HG03135 (cell line): ENCODE results near the gene KRT32.

ENCODE experiments used
- ATAC-seq: cut with Tn5 transposase; IDR thresholded peaks from one replicate; pipeline ENCODE4 v1.9.1; 2021; ENCODE audit warnings: mild to moderate bottlenecking, moderate library complexity; ENCODE audit not compliant: unreplicated experiment

The KRT32 gene

GRCh38 chr17:41466988-41467387 is at the start of gene KRT32:
Gene KRT32 (minus strand): TSS chr17:41467386. CDS start chr17:41467325, 61 bp downstream.
- ATAC-seq = no peak

DNA sequence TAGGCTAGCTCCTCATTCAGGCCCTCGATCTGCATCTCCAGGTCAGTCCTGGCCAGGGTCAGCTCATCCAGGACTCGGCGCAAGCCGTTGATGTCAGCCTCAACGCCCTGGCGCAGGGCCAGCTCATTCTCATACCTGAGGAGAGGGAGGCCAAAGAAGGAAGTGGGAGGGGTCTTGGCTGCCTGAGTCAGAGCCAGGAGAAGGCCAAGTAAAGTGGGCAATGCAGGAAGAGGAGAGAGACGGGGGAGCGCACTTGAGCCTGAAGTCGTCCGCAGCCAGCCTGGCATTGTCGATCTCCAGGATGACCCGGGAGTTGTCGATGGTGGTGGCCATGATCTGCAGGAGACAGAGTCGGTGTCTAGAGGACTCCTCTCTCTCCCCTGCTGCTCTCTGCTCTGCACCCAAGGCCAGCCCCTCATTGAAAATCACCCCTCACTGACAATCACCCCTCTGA is 49.7 kb upstream of the KRT32 start:
- ATAC-seq = no peak

- ATAC-seq = no peak
These were observed 49.1 kb upstream of the KRT32 start for GRCh38 chr17:41516147-41516829.

DNA sequence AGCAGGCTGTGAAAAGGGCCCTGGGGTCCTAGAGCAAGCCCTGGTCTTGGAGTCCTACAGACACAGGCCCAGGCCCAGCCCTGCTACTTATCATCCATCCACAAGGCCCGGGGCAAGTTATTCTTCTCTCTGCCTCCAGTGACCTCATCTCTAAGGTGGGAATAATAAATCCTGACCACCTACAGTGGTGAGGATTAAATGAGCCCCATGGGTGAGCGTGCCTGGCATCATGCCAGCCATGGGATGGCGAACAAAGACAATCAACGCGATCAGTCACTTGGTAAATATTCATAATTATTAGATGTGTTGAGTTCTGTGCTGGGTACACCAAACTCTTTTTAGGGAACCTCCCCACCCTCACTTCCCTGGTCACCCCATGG is 46.0 kb upstream of the KRT32 start:
- no peak for ATAC-seq

- no peak for ATAC-seq
These were observed 45.5 kb upstream of the KRT32 start for GRCh38 chr17:41512546-41513167.

DNA sequence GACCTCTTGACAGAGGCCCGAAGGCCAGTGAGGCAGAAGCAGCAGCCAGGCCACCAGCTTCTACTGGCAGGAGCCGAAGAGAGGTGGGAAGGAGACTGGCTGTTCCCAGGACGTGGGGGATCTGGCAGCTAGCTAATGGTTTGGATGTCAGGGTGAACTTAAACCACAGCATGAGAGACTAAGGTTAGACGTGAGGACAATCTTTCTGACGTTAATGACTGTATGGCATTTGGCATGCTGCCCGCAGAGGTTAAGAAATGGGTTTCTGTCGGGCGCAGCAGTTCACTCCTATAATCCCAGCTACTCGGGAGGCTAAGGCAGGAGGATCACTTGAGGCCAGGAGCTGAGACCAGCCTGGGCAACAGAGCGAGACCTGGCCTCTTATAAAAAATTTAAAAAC is 44.5 kb upstream of the KRT32 start:
- ATAC-seq = no peak

- ATAC-seq = no peak
These were observed 43.9 kb upstream of the KRT32 start for GRCh38 chr17:41511116-41511515.

- no peak for ATAC-seq
These were observed 43.3 kb upstream of the KRT32 start for GRCh38 chr17:41510251-41511065.

GRCh38 chr17:41507315-41507880 is 40.2 kb upstream of the KRT32 start:
- no peak for ATAC-seq

DNA sequence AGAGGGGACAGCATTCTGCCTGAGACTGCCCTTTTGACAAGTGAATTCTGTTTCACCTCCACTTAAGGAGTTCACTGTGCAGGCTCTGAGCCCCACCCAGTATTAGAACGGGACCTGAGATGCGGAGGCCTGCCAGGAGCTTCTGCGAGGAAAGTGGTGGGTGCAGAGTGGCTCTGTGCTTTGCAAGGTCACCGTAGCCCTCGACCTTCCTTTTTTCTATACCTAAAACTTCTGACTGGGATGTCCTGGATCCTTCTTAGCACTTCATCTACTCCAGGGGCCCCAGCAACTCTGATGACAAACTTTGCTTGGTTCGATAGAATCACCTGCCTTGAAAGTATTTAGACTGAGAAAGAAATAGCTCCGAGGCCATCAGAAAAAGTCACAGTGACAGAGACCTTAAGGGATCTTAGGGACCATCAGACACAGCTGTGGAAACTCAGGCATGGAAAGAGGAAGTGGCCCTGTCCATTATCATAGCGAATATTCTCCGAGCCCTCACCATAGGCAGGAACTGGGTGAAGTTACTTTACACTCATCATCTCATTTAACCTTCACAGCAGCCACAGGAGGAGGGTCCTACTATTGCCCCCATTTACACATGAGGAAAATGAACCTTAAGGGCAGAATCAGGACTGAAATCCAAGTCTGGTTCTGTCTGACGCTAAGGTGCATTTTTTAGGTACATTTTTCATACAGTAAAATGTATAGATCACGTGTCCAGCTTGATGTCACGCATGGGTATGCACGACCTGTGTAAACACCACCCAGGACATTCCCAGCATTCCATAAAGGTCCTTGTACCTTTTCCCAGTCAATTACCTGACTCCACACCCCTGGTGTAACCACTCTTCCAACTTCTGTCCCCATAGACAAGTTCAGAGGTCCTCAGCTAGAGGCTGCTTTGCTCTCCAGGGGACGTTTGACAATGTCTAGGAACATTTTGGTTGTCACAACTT is 38.9 kb upstream of the KRT32 start:
- ATAC-seq = no peak

DNA sequence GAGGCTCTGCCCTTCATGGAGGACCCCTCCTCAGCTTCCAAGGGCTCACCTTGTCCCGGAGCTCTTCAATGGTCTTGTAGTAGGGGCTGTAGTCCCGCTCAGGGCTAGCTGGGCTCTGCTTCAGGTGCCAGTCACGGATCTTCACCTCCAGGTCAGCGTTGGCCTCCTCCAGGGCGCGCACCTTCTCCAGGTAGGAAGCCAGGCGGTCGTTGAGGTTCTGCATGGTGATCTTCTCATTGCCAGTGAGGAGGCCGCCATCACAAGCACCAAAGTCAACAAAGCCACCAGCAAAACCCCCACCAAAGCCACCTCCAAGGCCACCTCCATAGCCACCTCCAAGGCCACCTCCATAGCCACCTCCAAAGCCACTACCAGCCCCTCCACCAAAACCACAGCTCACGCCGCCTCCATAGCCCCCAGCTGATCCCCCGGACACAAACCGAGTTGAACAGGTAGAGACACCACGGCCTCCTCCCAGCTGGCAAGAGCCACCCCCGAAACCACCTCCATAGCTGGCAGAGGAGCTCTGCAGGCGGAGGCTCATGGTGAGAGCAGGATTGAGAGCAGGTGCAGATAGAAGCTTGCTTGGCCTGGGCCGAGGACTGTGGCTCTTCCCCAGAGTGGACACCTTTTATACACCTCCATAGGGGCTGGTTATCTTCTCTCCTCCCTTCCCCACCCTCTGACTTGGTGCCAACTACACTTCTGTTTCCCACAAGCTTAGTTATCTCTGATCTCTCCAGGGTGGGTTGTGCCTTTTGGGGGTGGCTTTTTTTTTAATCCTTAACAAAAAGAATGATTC is 38.0 kb upstream of the KRT32 start, which contains the start of gene KRT13:
Gene KRT13 (minus strand): TSS at position 606 of the 802 bp plus-strand sequence. CDS start 62 bp downstream, at position 544.
- no peak for ATAC-seq

DNA sequence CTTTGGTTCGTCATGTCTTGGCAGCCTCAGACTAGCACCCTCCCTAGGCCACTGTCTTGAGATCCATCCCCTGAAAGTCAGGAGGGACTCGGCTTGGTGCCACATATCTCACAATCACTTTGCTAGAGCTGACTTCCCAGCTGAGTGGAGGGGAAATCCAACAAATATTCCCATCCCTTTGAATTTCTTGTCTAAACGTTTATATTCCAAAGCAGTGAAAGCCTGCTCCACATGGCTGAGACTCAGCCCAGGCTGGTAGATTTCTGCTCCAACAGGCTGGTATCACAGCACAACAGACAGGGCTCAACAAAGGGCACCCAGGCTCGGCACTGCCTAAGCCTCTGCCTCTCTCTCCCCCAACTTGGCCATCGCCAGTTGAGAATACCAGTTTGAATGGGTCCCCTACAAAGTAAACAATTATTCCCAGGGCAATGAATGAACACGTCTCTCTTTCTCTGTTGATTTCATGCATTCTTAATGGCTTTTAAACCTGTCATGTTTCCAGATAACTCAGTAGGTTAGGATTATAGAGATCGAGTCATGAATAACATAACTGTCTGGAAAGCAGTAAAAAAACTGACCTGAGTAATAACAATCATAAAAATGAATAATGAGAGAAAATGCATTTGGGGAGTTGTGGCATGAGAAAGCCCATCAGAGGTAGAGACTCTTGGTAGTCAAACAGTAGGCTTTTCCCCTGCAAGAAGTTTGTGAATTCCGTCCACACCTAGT is 37.2 kb upstream of the KRT32 start:
- no peak for ATAC-seq

- no peak for ATAC-seq
These were observed 36.0 kb upstream of the KRT32 start for GRCh38 chr17:41503202-41503601.

GRCh38 chr17:41500131-41500911 is 33.1 kb upstream of the KRT32 start:
- no peak for ATAC-seq

- no peak for ATAC-seq
These were observed 32.5 kb upstream of the KRT32 start for GRCh38 chr17:41499714-41500113.

DNA sequence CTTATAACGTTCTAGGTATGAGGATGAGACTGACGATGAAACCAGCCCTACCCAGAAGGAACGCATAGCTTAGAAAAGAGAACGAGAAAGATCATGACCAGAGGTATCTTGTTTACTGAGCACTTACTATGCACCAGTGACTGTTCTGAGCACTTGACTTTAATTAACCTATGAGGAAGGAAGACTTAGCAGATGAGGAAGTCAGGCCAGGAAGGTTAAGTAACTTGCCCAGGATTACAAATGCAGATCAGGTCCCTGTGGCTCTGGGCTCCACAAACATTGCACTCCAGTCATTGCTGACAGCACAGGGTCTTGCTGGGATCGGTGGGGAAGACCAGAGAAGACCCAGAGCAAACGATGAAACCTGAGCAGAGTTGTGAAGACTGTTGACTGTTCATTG is 31.1 kb upstream of the KRT32 start:
- ATAC-seq = no peak

DNA sequence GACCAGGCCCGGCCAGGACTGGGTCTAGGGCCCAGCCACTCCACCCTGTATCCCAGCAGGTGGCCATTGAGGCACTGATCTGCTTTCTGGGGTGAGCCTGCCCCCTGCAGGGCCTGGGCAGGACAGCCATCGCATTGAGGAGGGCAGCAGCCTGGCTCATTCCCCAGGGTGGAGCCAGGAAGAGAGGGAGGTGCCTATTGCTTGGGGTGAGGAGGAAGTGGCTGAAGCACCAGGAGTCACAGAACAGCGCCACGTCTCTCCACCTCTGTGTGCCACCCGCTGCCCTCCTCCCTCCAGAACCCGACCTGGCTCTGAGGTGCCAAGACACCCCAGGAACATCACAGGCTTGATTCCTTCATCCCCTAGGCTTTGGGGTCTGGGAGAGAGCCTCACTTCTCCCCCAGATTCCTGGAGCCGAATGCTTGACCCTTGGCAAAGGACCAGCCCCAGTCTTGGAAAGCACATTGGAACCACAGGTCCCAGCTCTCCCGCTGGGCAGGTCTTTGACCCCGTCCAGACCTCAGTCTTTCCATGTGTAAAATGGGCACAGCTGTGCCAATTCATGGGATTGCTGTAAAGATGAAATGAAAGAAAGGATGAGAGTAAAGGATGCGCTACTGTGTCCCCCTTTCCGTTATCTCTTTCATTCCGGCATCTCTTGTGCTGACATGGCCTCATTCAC is 29.8 kb upstream of the KRT32 start:
- ATAC-seq = no peak
